Coronary artery (tissue), 2 donors: ENCODE data around the gene SH3RF1.

Experiments used
- DNase-seq: peaks from one replicate; pipeline ENCODE4 v3.0.0-alpha.2; 2017; ENCODE audit warnings: low spot score
- H3K27ac ChIP-seq, 2 donors: fragments of 200-600 bp; sonication (generic); one replicate each; pipeline ENCODE4 v1.5.1; 2016 to 2019
- H3K4me3 ChIP-seq: fragments of 200-600 bp; sonication (generic); 2 replicates; pipeline ENCODE4 v1.5.1; 2016; ENCODE audit warnings: mild to moderate bottlenecking, moderate library complexity
- TF ChIP-seq, protein P1 (sequence below): fragments of 200-600 bp; sonication (generic); IDR thresholded peaks from one replicate; pipeline ENCODE4 v1.5.1; 2019; ENCODE audit warnings: antibody characterized with exemption

The SH3RF1 gene

DNA sequence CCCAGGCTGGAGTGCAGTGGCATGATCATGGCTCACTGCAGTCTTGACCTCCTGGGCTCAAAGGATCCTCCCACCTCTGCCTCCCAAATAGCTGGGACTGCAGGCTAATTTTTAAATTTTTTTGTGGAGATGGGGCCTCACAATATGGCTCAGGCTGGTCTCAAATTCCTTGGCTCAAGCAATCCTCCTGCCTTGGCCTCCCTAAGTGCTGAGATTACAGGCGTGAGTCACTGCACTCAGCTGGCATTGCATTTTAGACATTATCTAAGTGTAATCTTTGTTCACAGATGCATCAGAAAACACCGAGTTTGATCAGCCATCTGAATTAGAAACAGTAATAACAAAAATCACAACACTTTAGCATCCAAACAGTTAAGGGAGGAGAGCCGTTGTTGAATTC, 207.3 kb downstream of the SH3RF1 start:
- TF ChIP-seq, protein P1, sequence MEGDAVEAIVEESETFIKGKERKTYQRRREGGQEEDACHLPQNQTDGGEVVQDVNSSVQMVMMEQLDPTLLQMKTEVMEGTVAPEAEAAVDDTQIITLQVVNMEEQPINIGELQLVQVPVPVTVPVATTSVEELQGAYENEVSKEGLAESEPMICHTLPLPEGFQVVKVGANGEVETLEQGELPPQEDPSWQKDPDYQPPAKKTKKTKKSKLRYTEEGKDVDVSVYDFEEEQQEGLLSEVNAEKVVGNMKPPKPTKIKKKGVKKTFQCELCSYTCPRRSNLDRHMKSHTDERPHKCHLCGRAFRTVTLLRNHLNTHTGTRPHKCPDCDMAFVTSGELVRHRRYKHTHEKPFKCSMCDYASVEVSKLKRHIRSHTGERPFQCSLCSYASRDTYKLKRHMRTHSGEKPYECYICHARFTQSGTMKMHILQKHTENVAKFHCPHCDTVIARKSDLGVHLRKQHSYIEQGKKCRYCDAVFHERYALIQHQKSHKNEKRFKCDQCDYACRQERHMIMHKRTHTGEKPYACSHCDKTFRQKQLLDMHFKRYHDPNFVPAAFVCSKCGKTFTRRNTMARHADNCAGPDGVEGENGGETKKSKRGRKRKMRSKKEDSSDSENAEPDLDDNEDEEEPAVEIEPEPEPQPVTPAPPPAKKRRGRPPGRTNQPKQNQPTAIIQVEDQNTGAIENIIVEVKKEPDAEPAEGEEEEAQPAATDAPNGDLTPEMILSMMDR = no peak
- no peak overlapping the region for H3K27ac ChIP-seq

DNA sequence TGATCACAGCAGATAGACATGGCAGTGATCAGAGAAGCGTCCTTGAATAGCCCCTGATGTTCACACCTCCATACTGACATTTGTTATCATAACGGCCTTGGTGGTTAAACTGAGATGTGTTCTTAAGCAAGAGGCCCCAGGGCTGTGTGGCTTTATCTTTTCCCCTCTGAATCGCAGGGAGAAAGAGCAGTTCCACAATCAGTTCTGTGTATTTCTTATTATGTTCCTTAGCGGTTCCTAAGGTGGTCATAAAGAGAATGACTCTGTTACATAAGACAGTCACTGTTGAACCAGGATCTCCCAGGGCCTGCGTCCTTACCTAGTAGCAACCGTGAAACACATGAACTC, 207.9 kb downstream of the SH3RF1 start:
- TF ChIP-seq, protein P1 = no peak
- H3K27ac ChIP-seq = peak overlapping the region; percentile 64 to 73
- no peak for DNase-seq
- peak overlapping the region; percentile 55 for H3K4me3 ChIP-seq

More for the DNA sequence above, 207.3 kb downstream of the SH3RF1 start:
- DNase-seq = no peak
- H3K4me3 ChIP-seq = no peak overlapping the region

DNA sequence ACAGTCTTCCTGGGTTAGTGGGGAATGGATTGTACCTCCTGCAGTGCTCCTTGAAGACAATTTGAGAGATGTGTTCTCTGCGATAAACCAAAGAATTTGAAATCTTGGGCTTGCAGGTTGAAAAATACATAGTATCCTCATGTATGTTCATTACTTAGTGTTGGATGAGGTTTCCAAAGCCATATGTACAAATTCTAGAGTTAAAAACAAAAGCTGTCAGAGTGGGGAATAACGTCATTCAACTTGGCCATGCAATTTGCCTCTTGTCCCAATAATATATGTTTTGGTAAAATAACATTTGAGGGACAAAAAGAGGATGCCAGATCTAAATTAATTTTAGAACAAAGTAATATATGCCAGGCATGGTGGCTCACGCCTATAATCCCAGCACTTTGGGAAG, 209.4 kb downstream of the SH3RF1 start:
- no peak overlapping the region for H3K4me3 ChIP-seq
- DNase-seq = no peak
- TF ChIP-seq, protein P1 = no peak
- H3K27ac ChIP-seq = no peak overlapping the region

DNA sequence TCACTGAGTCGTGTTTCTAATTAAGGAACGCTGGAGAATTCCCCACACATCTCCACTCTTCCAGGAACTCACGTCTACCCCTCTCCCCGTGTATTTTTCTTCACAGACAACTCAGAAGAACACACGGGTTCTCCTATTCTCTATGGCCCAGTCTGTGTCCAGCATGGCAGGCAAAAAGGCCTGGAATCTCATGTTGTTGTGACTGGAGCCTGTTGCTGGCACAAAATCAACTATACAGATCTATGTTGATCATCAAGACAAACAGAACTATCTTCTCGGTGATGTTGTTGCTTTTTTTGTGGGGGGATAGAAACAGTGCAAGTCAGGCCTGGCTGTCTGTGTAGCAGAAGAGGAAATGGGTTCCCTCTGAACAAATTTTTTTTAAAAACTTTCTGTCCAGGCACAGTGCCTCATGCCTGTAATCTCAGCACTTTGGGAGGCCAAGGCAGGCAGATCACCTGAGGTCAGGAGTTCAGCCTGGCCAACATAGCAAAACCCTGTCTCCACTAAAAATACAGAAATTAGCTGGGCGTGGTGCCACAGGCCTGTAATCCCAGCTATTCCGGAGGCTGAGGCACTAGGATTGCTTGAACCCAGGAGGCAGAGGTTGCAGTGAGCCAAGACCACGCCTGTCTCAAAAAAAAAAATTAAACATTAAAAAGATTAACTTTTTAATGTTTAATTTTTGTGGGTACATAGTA, 210.2 kb downstream of the SH3RF1 start:
- no peak for DNase-seq
- TF ChIP-seq, protein P1 = no peak
- peak overlapping the region; percentile 28 to 72 for H3K27ac ChIP-seq
- H3K4me3 ChIP-seq = no peak overlapping the region

DNA sequence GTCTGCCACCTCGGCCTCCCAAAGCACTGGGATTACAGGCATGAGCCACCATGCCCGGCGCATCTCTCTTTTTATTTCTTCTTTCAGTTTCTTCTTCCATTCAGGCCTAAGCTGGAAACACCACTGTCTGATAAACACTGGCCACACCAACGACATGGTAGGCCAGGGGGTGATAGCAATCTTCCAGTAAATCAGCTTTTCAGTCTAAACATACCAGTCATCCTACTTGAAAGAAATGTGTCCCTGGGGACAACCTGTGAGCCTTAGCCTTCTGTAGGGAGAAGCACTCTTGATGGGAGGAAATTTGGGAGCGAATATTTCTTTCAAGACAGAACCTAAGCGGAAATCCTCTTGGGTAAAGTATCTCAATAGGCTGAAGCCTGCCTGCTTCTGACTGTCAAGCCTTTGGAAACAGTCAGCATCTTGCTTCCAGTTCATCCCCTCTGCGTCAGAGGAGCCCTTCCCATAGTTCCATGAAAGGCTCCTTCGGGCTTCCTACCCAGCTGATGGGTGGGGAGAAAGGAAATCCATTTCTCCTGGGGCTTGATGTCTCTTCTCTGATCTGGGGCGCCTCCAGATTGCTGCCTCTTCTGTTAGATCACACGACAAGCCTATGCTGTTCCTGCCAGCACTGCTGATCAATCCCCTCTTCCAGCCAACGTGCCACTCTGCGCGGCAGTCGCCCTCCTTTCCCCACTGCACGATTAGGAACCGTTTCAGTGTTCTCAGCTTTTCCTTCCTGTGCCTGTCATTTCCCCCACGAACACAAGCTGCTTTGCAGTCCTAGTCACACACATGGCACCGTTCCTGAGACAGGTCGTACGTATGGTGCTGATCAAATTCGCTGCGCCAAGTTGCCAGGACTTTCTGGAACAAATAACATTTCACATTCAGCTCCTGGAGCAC, 211.2 kb downstream of the SH3RF1 start:
- peak overlapping the region; percentile 28 to 72 for H3K27ac ChIP-seq
- H3K4me3 ChIP-seq = peak overlapping the region; percentile 22
- DNase-seq = no peak

DNA sequence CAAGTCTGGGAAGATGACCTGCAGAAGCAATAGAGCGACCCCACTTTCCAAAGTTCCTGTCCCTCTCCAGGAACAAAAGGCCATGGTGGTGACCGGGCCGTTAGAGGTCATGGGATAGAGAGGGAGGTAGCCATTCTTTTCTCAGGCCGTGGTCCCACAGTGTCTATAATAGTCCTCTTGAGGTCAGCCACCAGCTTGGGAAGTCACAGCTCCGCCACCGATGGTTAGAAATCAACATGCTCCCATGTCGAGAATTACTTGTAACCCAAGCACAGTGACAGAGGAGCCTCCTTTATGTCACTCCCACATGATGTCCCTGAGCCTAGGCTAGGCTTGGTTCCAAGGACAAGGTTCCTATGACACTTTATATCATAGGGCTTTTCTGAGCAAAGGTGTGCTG, 212.4 kb downstream of the SH3RF1 start:
- TF ChIP-seq, protein P1 = no peak
- H3K4me3 ChIP-seq = no peak overlapping the region
- no peak overlapping the region for H3K27ac ChIP-seq
- DNase-seq = no peak

More for the DNA sequence above, 211.2 kb downstream of the SH3RF1 start:
- TF ChIP-seq, protein P1 = no peak
